HG03439 (cell line): ENCODE results near the gene POLE.
A peak's percentile ranks its signal among the peaks of the same experiment; 100 is the strongest.
"Not testable (repeated sequence)": the region's sequence is repeated elsewhere in the genome, so short reads cannot be mapped to it uniquely, and the experiment has no call there.

Source experiments
- ATAC-seq: cut with Tn5 transposase; IDR thresholded peaks from one replicate; pipeline ENCODE4 v1.9.1; 2021; ENCODE audit warnings: mild to moderate bottlenecking, moderate library complexity; ENCODE audit not compliant: unreplicated experiment

The POLE gene

DNA sequence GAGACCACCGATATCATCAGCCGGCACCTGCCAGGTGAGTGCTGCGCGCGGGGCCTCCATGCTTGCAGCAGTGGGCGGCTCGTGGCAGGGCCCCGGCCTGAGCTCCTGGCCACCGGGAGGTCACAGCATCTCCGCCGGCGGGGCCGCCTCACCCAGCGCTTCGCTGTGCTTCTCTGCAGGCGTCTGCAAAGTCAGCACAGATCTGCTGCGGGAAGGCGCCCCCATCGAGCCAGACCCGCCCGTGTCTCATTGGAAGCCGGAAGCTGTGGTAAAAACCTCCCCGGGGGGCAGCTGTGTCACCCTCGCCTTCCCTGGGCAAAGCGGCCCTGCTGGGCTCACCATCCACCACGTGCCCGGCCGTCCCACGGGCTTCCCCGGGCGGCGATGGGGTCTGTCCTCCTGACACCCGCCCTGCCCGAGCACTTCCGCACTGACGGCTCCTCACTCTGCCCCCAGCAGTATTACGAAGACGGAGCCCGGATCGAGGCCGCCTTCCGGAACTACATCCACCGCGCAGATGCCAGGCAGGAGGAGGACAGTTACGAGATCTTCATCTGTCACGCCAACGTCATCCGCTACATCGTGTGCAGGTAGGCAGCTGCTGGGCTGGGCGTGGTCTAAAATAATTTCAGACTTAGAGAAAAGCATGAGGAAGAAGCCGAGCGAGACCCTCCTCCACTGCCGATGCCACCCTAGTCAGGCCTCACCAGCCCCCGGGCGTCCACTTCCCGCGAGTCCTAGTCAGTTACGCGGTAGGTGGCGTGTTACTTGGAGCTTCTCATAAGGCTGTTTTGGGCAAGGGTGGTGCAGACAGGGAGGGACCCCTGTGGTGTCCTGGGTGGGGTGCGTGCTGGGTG, 30.6 kb upstream of the POLE start:
- no peak for ATAC-seq

DNA sequence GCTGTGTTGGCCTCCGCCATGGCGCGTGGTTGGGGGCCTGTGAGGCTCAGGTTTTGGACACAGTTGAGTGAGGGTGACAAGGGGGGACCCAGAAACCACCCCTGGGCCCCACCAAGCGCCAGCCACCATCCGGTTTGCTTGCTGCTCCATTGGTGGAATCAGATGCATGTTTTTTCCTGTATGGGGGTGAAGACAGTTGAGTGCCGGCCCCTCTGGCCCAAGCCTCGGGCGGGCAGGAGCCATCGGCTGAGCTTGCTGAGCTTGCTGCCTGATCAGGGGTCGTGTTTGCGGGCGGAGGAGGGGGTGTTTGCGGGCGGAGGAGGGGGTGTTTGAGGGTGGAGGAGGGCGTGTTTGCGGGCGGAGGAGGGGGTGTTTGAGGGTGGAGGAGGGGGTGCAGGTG, 29.9 kb upstream of the POLE start:
- no peak for ATAC-seq

DNA sequence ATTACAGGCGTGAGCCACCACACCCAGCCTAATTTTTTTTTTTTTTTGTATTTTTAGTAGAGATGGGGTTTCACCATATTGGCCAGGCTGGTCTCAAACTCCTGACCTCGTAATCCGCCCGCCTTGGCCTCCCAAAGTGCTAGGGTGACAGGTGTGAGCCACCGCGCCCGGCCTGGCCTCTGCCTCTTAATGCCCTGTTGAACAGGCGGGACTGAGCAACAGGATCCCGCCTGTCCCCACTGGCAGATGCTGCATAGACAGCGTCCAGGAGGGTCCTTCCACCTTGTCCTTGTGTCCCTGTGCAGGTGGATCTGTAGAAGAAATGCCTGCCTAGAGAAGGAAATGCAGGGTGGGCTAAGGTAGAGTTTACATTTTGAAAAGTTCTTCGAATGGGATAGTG, 29.2 kb upstream of the POLE start:
- no peak for ATAC-seq

DNA sequence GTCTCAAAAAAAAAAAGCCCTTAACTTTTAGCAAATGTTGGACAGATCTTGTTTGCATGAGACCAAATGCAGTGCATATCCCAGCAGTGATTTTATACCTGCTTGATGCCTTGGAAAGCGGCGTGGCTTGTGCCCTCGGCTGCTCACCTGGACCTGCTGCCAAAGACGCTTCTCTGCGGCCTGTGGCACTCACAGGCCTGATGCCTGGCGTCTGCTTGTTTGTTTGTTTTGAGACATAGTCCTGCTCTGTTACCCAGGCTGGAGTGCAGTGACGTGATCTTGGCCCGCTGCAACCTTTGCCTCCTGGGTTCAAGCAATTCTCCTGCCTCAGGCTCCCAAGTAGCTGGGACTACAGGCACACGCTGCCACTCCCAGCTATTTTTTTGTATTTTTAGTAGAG, 28.7 kb upstream of the POLE start:
- ATAC-seq = no peak

DNA sequence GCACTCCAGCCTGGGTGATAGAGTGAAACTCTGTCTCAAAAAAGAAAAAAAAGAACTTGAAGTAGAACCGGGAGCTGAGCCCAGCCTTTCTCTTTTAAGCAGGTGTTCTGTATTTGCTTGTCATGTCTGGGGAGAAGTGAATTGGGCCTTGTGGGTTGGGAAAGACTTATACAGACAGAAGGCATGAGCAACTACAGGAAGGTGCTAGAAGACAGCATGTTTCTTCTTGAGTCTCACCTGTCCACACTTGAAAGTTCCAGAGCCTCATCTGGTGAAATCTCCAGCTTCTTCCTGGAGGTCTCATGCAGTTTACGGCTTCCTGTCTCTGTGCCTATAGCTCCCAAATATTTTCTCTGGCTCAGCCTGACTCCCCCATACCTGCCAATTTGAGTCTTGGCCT, 26.0 kb upstream of the POLE start:
- no peak for ATAC-seq

DNA sequence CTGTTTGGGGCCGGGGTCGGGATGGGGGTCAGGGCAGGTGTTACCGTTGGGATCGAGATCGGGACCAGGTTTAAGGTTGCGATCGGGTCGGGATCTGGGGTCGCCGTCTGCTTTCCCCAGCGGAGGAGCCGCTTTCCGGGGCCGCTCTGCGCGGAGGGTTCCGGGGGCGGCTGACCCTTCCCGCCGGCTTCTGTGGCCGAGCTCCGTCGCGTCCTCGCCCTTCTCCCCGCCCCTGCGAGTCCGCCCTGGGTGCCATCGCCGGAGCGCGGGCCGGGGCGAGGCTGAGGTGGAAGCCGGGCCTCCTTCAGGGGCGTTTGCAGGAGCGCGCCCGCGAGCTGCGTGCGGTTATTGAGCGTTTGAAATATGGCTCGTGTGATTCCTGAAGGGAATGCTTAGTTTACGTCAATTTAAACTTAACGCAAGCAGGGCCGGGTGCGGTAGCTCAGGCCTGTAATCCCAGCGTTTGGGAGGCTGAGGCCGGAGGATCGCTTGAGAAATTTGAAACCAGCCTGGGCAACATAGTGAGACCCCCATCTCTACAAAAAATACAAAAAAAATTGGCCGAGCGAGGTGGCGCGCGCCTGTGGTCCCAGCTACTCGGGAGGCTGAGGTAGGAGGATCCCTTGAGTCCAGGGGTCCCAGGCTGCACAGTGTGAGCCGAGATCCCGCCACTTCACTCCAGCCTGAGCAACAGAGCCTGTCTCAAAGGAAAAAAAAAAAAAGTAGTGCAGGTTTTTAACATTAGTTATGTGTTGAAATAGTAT, 24.1 kb upstream of the POLE start:
- peak; percentile 11 for ATAC-seq

DNA sequence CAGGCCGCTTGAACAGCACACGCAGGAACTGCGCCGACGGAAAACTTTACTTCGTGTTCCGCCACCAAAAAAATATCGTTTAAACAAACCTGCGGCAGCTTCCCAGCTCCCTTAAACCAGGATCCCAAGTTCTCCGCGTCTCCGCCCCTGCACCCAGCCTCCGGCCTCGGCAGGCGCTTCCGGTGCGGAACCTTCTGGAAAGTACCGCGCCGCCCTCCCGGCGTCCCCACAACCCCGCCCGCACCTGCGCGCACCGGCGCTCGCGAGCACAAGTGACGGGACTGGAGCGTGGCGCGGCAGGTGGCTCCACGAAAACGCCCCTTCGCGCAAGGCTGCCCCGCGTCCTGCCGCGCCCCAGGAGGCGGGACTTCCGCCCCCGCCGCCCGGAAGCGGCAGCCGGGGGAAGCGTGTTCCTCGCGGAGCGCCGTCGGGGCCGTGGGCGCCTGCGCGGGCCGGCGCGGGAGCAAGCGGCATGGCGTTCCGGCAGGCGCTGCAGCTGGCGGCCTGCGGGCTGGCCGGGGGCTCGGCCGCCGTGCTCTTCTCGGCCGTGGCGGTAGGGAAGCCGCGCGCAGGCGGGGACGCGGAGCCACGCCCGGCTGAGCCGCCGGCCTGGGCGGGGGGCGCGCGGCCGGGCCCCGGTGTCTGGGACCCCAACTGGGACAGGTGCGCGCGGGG, 23.4 kb upstream of the POLE start, which contains the start of gene PGAM5:
Gene PGAM5 (plus strand): TSS at position 438 of the 675 bp plus-strand sequence. CDS start 35 bp downstream, at position 473.
- ATAC-seq = peak; percentile 91

DNA sequence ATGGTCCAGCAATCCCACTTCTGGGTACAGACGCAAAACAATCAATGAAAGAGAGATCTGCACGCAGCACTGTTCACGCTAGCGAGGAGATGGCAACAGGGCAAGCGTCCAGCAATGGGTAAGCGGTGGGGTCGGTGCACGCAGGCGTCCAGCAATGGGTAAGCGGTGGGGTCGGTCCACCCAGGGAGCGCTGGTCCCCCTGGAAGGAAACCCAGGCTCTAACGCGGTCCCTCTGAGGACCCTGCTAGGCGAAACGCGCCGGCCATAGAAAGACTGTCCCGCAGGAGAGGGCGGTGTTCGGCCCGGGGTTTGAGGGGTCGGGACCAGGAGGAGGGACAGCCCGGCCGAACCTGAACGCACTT, 22.9 kb upstream of the POLE start:
- ATAC-seq = peak; percentile 37

DNA sequence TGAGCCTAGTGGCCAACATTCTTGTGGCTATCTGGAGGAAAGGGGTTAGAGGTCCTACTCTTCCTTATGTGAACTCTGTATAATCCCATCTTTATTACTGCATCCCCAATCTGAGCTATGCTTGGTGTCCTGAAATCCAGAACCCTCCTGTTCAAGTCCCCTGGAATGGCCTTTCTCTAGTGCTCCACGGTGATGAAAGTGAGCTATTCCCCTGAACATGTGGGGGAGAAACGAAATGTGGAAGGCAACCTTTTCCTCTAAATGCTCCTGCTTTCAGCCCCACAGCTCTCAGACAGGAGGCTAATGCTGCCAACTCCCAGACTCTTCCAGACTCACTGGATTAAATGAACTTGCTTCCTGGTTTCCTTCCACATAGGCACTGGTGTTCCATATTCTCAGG, 21.0 kb upstream of the POLE start:
- ATAC-seq = no peak

DNA sequence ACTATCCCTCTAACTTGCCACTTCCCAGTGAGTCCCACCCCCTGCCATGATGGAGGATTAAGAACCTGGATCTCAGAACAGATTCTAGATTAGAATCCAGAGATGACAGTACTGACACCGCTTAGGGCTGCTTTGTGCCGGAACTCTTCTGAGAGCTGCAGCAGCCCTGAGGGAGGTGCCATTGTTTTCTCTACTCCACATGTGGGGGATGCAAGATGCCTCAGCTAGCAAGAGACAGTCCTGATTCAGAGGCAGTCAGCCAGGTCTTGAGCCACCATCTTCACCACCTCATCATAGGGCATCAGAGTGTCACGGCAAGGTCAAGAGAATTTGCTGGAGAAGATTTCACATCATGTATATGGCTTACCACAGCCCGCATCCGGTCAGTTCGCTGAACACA, 20.1 kb upstream of the POLE start:
- no peak for ATAC-seq

DNA sequence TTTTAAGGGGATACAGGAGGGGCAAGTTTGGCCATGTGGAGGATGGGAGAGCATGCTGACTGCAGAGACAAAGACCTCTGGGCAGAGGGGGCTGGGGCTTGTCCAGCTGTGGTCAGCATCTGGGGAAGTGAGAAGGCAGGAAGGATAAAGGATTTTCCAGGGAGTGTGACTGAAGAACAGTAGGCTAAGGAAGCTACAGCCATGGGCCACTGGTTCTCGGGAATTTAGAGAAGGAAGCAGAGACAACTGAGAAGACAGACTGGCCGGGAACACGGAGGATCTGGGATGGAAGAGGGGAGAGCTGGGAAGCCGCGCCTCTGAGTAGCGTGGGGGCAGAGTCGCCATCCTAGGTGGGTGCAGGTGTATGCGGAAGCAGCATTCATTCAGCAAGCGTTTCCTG, 16.5 kb upstream of the POLE start:
- ATAC-seq = no peak

DNA sequence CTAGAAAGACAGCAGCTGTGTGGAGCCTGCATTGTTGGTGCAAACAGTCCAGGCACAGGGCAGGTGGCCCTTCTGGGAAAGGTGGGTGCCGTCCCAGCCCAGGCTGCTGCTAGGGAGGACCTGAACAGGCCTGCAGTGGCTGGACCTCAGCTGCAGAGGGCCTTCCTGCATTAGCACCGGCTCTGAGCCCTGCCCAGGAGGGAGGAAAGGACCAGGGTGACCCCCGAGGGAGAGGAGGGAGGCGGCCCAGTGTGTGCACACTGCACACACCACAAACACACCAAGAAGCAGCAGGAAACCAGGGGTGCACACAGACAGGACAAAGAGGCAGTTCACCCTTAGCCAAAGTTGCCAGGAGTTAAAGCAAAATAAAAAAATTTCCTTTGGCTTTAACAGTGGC, 15.5 kb upstream of the POLE start:
- ATAC-seq = no peak

DNA sequence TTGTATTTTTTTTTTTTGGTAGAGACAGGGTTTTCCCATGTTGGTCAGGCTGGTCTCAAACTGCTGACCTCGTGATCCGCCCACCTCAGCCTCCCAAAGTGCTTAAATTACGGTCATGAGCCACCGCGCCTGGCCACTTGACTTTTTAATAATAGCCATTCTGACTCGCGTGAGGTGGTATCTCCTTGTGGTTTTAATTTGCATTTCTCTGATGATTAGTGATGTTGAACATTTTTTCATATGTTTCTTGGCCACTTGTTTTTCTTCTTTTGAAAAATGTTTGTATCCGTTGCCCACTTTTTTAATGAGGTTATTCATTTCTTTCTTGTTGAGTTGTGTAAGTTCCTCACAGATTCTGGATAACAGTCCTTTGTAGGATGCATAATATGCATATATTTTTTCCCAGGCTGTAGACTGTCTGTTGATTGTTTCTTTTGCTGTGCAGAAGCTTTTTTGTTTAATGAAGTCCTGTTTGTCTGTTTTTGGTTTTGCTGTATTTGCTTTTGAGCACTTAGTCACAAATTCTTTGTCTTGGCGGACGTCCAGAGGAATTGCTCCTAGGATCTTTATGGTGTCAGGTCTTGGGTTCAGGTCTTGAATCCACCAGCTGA, 13.2 kb upstream of the POLE start:
- ATAC-seq = peak; percentile 68

DNA sequence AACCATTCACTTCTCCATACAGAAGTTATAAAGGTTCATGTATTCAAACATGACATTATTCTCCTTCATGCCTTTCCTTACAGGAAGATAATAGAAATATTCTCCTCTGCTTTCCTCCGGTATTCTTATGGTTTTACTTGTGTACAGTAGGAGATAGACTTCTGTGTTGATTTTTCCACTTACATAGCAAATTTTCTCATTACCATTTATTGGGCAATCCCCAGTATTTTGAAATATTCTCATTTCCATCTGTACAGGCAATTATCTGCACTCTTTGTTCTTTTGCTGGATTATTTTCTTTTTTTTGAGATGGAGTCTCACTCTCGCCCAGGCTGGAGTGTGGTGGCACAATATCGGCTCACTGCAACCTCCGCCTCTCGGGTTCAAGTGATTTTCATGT, 11.2 kb upstream of the POLE start:
- ATAC-seq = no peak

DNA sequence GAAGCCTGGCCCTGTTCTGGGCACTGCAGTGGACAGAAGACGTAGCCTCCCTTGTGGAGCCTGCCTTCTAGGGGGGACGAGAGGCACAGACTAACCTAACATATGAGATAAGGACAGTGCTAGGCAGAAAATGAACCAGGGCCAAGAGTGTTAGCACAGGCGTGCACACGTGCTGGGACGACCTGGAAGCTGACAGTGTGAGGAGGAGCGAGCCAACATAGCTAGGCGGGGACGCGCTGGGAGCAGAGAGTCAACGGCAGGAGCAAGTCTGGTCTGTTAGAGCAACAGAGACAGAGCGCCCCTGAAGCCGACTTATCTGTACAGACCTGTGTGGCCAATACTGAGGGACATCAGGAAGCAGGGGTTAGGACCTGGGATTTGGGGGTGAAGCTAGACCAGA, 8.3 kb upstream of the POLE start:
- ATAC-seq = no peak

DNA sequence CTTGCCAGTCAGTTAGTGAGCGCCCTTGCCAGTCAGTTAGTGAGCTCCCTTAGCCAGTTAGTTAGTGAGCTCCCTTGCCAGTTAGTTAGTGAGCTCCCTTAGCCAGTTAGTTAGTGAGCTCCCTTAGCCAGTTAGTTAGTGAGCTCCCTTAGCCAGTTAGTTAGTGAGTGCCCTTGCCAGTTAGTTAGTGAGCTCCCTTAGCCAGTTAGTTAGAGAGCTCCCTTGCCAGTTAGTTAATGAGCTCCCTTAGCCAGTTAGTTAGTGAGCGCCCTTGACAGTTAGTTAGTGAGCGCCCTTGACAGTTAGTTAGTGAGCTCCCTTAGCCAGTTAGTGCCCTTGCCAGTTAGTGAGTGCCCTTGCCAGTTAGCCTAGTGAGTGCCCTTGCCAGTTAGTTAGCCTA, 7.7 kb upstream of the POLE start:
- not testable (repeated sequence) for ATAC-seq

DNA sequence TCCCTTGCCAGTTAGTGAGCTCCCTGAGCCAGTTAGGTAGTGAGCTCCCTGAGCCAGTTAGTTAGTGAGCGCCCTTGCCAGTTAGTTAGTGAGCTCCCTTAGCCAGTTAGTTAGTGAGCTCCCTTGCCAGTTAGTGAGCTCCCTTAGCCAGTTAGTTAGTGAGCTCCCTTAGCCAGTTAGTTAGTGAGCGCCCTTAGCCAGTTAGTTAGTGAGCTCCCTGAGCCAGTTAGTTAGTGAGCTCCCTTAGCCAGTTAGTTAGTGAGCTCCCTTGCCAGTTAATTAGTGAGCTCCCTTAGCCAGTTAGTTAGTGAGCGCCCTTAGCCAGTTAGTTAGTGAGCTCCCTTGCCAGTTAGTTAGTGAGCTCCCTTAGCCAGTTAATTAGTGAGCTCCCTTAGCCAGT, 4.9 kb upstream of the POLE start:
- ATAC-seq = not testable (repeated sequence)

DNA sequence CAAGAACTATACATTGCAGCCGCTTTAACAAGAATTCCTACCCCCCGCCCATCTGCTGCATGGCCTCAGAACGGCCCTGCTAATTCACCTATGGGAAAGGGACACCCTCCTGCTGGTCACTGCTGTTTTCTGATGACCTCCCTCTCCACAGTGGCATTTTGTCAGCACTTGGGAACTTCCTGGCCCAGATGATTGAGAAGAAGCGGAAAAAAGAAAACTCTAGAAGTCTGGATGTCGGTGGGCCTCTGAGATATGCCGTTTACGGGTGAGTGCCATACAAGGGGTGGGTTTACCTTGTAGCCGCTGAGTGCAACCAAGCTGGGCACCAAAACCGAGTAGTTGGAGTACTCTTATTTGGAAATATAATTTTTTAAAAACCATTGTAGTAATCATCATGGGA, 3.0 kb upstream of the POLE start:
- no peak for ATAC-seq

DNA sequence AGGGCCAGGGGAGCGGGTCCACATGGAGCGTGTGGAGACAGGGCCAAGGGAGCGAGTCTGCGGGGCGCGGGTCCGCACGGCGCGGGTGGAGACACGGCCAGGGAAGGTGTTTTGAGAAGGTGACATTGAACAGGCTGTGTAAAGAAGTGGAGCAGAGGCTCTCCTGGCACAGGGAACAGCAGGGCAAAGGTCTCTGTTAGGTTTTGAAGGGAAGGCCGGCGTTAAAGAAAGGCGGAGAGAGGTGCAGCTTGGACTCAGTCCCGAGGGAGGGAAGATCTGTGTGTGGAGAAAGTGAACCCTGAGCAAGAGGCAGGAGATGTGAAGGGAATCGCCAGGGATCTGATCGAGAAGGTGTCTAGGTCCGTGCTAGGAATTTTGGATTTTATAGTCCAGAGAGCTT, 2.1 kb upstream of the POLE start:
- ATAC-seq = no peak

DNA sequence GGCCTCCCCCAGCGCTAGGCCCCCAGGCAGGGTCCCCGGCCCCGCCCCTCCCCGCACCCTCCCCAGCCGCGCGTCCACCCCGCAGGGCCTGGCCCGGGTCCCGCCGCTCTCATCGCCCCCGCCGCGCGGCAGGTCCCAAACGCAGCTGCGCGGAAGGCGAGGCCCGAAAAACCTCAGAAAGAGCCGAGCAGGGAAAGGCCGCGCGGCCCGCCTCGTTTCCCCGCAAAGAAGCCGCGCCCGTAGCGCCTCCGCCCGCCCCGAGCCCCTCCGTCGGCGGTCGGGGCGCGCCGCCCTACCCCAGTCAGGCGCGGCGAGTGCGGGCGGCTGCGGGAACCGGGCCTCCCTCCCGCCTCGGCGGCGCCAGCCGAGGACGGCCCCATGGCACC, 324 bp downstream of the POLE start:
- peak; percentile 16 for ATAC-seq

DNA sequence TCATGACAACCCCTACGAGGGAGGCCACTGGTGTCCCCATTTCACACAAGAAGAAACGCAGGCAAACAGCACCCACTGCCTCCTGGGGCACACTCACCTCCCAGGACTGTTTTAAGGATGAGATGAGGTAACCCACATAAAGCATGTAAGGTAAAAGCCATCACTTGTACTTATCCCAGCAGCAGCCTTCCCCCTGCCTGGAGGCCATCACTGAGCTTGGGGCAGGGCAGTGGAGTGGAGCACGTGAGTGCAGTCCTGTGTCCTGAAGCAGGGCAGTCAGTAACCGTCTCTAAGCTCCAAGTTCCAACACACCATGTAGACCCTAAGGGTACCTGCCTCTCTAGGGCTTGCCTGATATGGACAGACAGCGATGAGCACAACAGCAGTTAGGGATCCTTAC, 1.7 kb downstream of the POLE start:
- no peak for ATAC-seq
